Measurements from ENCODE around the gene IKZF1. TPM values are rescaled to one million over a fixed set of nuclear protein-coding genes. Genes with fewer than 3 reads are reported as not detected.
A peak's percentile ranks its signal among the peaks of the same experiment; 100 is the strongest.

Gene IKZF1
- total and polyA plus RNA-seq, 9 of the 15 experiments (the other 6 are each of a cell fraction or from before 2014, with no cell fraction given), result 12.6 to 85.3 (median 44.7) TPM

- 34% methylated on average over 13 of the region's 15 CpGs for WGBS (ENCODE audit: insufficient coverage, low coverage, missing lambda C conversion rate)
- BruUV-seq (replicated peaks), result no TSS peak
- H4K20me1 ChIP-seq (replicated peaks; ENCODE audit: control insufficient read depth, insufficient read depth, low read length), result no peaks in the 10 kb centered on the region
- peak overlapping the region; percentile 56 to 76 for H3K9ac ChIP-seq (ENCODE audit: insufficient read depth in 1 of 2, low read depth in 2 of 2, low read length in 2 of 2)
- H3K79me2 ChIP-seq (ENCODE audit: control insufficient read depth, insufficient read depth, low read length), result peaks cover 76% of the 10 kb centered on the region
- H3K27me3 ChIP-seq (ENCODE audit: control insufficient read depth in 2 of 2, insufficient read depth in 2 of 2, low read length in 2 of 2), result no peaks in the 10 kb centered on the region
- CTCF ChIA-PET (ENCODE audit: low intra/inter-chr PET ratio), result no interaction called here
- no peak for FAIRE-seq
- peak overlapping the region; percentile 48 for H2AFZ ChIP-seq (ENCODE audit: low read depth, low read length)
- H3K4me1 ChIP-seq (replicated peaks in 1 of 2; ENCODE audit: control insufficient read depth in 2 of 2, insufficient read depth in 2 of 2, low read length in 2 of 2), result peaks cover 58 to 85% of the 10 kb centered on the region in 2 experiments
- no peaks in the 10 kb centered on the region for H3K9me3 ChIP-seq (replicated peaks; ENCODE audit: control insufficient read depth, insufficient read depth, low read depth, low read length)
- H3K4me3 ChIP-seq, result no peak overlapping the region
- peak overlapping the region; percentile 90 for H3K27ac ChIP-seq (ENCODE audit: extremely low read depth, low read depth, low read length)
- POLR2A ChIA-PET, result interaction anchor here (0.6 to 1.6 kb wide), 10 partner anchors 8 to 191 kb away, joined by 3 to 6 read pairs (median 3); no protein-coding TSS in a partner anchor
- H3K4me2 ChIP-seq (ENCODE audit: insufficient read depth, low read length), result peak overlapping the region; percentile 81
- peak; percentile 72 for ATAC-seq
- intact Hi-C loops (cut with micrococcal nuclease), result no loop called here
- peak; percentile 69 to 82 (median 71) for DNase-seq (ENCODE audit: extremely low read depth in 1 of 4, low spot score in 3 of 4)
- no peaks in the 10 kb centered on the region for H3K9me1 ChIP-seq (ENCODE audit: control insufficient read depth, insufficient read depth, low read length)
- peaks cover 70% of the 10 kb centered on the region for H3K36me3 ChIP-seq (ENCODE audit: control insufficient read depth, insufficient read depth, low read length)
- in situ Hi-C loops (cut with MboI), result no loop called here
- TF ChIP-seq ZBTB12 (CRISPR knock-in tag; IDR thresholded peaks at IDR 0.05) (0 out of 2 replicates have a peak, but pooled peaks have one; percentile 5), ZBTB11 (CRISPR knock-in tag; IDR thresholded peaks at IDR 0.05) (0 out of 6 replicates have a peak, but pooled peaks of 1 of the 3 experiments have one; percentile 50), ZNF584 (CRISPR knock-in tag; IDR thresholded peaks at IDR 0.05; ENCODE audit: low read depth) (no peak), DDX20 (tag; IDR thresholded peaks at IDR 0.05; ENCODE audit: low read depth) (no peak), SREBF2 (CRISPR knock-in tag; IDR thresholded peaks at IDR 0.05) (no peak), CREB3L1 (IDR thresholded peaks at IDR 0.05; ENCODE audit: borderline replicate concordance, low read depth) (peak; percentile 97; the same call in 1 of the 2 replicates), MTA2 (IDR thresholded peaks at IDR 0.05; ENCODE audit: low read depth) (peak; percentile 23; the same call in 1 of the 2 replicates), ZBTB33 (CRISPR knock-in tag; IDR thresholded peaks at IDR 0.05) (peak; percentile 46; the same call in 1 of the 2 replicates), ETV6 (IDR thresholded peaks at IDR 0.05; ENCODE audit: borderline replicate concordance in 1 of 2, low read depth in 2 of 2, low read length in 1 of 2) (0 out of 4 replicates have a peak, but pooled peaks of 1 of the 2 experiments have one; percentile 30), ETV6 (CRISPR knock-in tag; IDR thresholded peaks at IDR 0.05; ENCODE audit: borderline replicate concordance) (no peak), MEIS2 (IDR thresholded peaks at IDR 0.05; ENCODE audit: partially characterized antibody) (peak; percentile 88)
Measured at GRCh38 chr7:50356212-50356944, 51.9 kb downstream of the IKZF1 start.
